Epithelial cell of esophagus (primary cell): ENCODE data around the gene TGFB2.

Experiments
- DNase-seq: peaks from one replicate; pipeline ENCODE4 v3.0.0; 2010; ENCODE audit warnings: low read depth
- H3K4me3 ChIP-seq: 2 replicates; pipeline ENCODE4 v1.5.1; 2011; ENCODE audit warnings: mild to moderate bottlenecking, low read length, control low read depth
- CTCF ChIP-seq: IDR thresholded peaks from 2 replicates; pipeline ENCODE4 v1.5.1; 2011; ENCODE audit warnings: low read depth, mild to moderate bottlenecking, low read length, control low read depth, inconsistent platforms; ENCODE audit not compliant: insufficient read depth; ENCODE audit errors: missing control alignments

The TGFB2 gene

GRCh38 chr1:218485241-218485928 lies 140.2 kb downstream of the TGFB2 start:
- DNase-seq = peak; percentile 63
- H3K4me3 ChIP-seq = no peak overlapping the region
- no peak for TF ChIP-seq CTCF

GRCh38 chr1:218488531-218488930 lies 143.4 kb downstream of the TGFB2 start:
- H3K4me3 ChIP-seq = no peak overlapping the region
- TF ChIP-seq CTCF = no peak
- DNase-seq = no peak

GRCh38 chr1:218488986-218489385 lies 143.8 kb downstream of the TGFB2 start:
- no peak overlapping the region for H3K4me3 ChIP-seq
- DNase-seq = no peak
- no peak for TF ChIP-seq CTCF

- no peak overlapping the region for H3K4me3 ChIP-seq
- no peak for DNase-seq
- no peak for TF ChIP-seq CTCF
Measured at GRCh38 chr1:218490406-218490922, 145.3 kb downstream of the TGFB2 start.

GRCh38 chr1:218492874-218493273 lies 147.7 kb downstream of the TGFB2 start:
- no peak for TF ChIP-seq CTCF
- no peak overlapping the region for H3K4me3 ChIP-seq
- DNase-seq = no peak

GRCh38 chr1:218493986-218494385 lies 148.8 kb downstream of the TGFB2 start:
- no peak overlapping the region for H3K4me3 ChIP-seq
- no peak for TF ChIP-seq CTCF
- DNase-seq = no peak
